H1 (cell line): ENCODE data around the gene EPHA4. TPM values are rescaled to one million over a fixed set of nuclear protein-coding genes. Genes with fewer than 3 reads are reported as not detected.

Source experiments
- CTCF ChIA-PET: fragments of 300-600 bp; sonication (Branson Sonifier 250); formaldehyde crosslinking; loops from one replicate; lab custom pipeline; 2021; ENCODE audit not compliant: partially characterized antibody; lab: Charles Lee
- POLR2A ChIA-PET: fragments of 300-600 bp; sonication (Branson Sonifier 250); formaldehyde crosslinking; loops from one replicate; lab custom pipeline; 2021; ENCODE audit warnings: inconsistent platforms; ENCODE audit not compliant: partially characterized antibody; lab: Charles Lee
- DNase-seq, 2 experiments: peaks; one replicate each; pipeline versions ENCODE4 v3.0.0 to v3.0.0-alpha.2; 2010 to 2022; ENCODE audit warnings: low spot score in 2 of 2, low read depth in 1 of 2, mixed read lengths in 1 of 2
- FAIRE-seq: peaks from 2 replicates; lab custom pipeline; 2011; peaks lifted over from hg19 to GRCh38; lab: Jason Lieb, UNC
- H2AFZ ChIP-seq: 2 replicates; pipeline ENCODE4 v1.8.1; 2012; ENCODE audit warnings: low read length, inconsistent platforms
- H2AK5ac ChIP-seq: 2 replicates; pipeline ENCODE4 v1.6.1; 2013; ENCODE audit warnings: low read depth, low read length
- H2BK120ac ChIP-seq: replicated peaks from 2 replicates; pipeline ENCODE3; 2013; ENCODE audit warnings: low read depth, low read length, inconsistent platforms
- H2BK12ac ChIP-seq: 2 replicates; pipeline ENCODE4 v1.6.1; 2013; ENCODE audit warnings: low read depth, low read length
- H2BK15ac ChIP-seq: 2 replicates; pipeline ENCODE4 v1.6.1; 2013; ENCODE audit warnings: low read length
- H2BK20ac ChIP-seq: 2 replicates; pipeline ENCODE4 v1.6.1; 2013; ENCODE audit warnings: low read length
- H2BK5ac ChIP-seq: 2 replicates; pipeline ENCODE4 v1.6.1; 2013; ENCODE audit warnings: low read depth, low read length
- H3K14ac ChIP-seq: 2 replicates; pipeline ENCODE4 v1.6.1; 2013; ENCODE audit warnings: inconsistent platforms; ENCODE audit not compliant: insufficient read length
- H3K18ac ChIP-seq: 2 replicates; pipeline ENCODE4 v1.6.1; 2013; ENCODE audit warnings: low read length; ENCODE audit errors: extremely low read depth
- H3K23ac ChIP-seq: 2 replicates; pipeline ENCODE4 v1.6.1; 2013; ENCODE audit warnings: inconsistent platforms; ENCODE audit not compliant: insufficient read length
- H3K23me2 ChIP-seq: 2 replicates; pipeline ENCODE4 v1.6.1; 2013; ENCODE audit warnings: low read depth, low read length
- H3K27ac ChIP-seq: 2 replicates; pipeline ENCODE4 v1.6.1; 2011; ENCODE audit warnings: low read depth, low read length, inconsistent platforms
- H3K27me3 ChIP-seq, 4 experiments: replicated peaks in 1 of 4; 1 replicate in 1 of 4; 2 replicates in 3 of 4; pipeline versions ENCODE4 v1.6.1 to v1.8.1; 2011 to 2013; ENCODE audit warnings: low read length in 3 of 4, mild to moderate bottlenecking in 3 of 4, inconsistent platforms in 2 of 4, mixed read lengths in 2 of 4, moderate library complexity in 1 of 4; ENCODE audit not compliant: control insufficient read depth in 3 of 4, insufficient read depth in 3 of 4; ENCODE audit errors: extremely low read depth in 1 of 4
- H3K36me3 ChIP-seq, 4 experiments: 2 replicates each; pipeline versions ENCODE4 v1.6.1 to v1.8.1; 2011 to 2013; ENCODE audit warnings: mild to moderate bottlenecking in 4 of 4, low read length in 3 of 4, moderate library complexity in 2 of 4, control low read depth in 1 of 4, inconsistent platforms in 1 of 4; ENCODE audit not compliant: insufficient read depth in 4 of 4, control insufficient read depth in 2 of 4
- H3K4ac ChIP-seq: replicated peaks from 2 replicates; pipeline ENCODE3; 2013; ENCODE audit warnings: low read length, low read depth, mixed read lengths, inconsistent platforms; ENCODE audit not compliant: insufficient read length
- H3K4me1 ChIP-seq, 4 experiments: replicated peaks in 1 of 4; 1 replicate in 1 of 4; 2 replicates in 3 of 4; pipeline versions ENCODE4 v1.6.1 to v1.8.1; 2011 to 2013; ENCODE audit warnings: low read length in 3 of 4, inconsistent platforms in 2 of 4, mixed read lengths in 1 of 4; ENCODE audit not compliant: insufficient read depth in 4 of 4, control insufficient read depth in 3 of 4
- H3K4me2 ChIP-seq, 2 experiments: 2 replicates each; pipeline versions ENCODE4 v1.6.1 to v1.8.1; 2011 to 2013; ENCODE audit warnings: low read depth in 2 of 2, low read length in 2 of 2, control low read depth in 1 of 2, inconsistent platforms in 1 of 2, mild to moderate bottlenecking in 1 of 2; ENCODE audit not compliant: insufficient read depth in 1 of 2
- H3K4me3 ChIP-seq, 4 experiments: fragments of 200-600, 300-600 bp in 1 of 4; sonication (generic), shearing (Covaris generic), sonication (Bioruptor Twin) in 1 of 4; 2 replicates each; pipeline versions ENCODE4 v1.5.1 to v1.8.1; 2011 to 2016; ENCODE audit warnings: low read length in 4 of 4, low read depth in 3 of 4, control low read depth in 2 of 4, inconsistent platforms in 2 of 4, mild to moderate bottlenecking in 2 of 4, mixed read lengths in 1 of 4, moderate library complexity in 1 of 4; ENCODE audit not compliant: insufficient read depth in 2 of 4; ENCODE audit errors: extremely low read depth in 1 of 4
- H3K56ac ChIP-seq: replicated peaks from 2 replicates; pipeline ENCODE3; 2013; ENCODE audit warnings: low read depth, mild to moderate bottlenecking, mixed read lengths, low read length, inconsistent platforms; ENCODE audit not compliant: insufficient read length
- H3K79me1 ChIP-seq: 2 replicates; pipeline ENCODE4 v1.6.1; 2013; ENCODE audit warnings: low read depth, low read length, control low read depth
- H3K79me2 ChIP-seq, 2 experiments: 2 replicates each; pipeline versions ENCODE4 v1.6.1 to v1.8.1; 2012 to 2013; ENCODE audit warnings: low read length in 2 of 2, mild to moderate bottlenecking in 2 of 2, inconsistent platforms in 1 of 2; ENCODE audit not compliant: insufficient read depth in 2 of 2, control insufficient read depth in 1 of 2
- H3K9ac ChIP-seq, 4 experiments: replicated peaks in 1 of 4; 1 replicate in 1 of 4; 2 replicates in 3 of 4; pipeline versions ENCODE4 v1.6.1 to v1.8.1; 2011 to 2013; ENCODE audit warnings: low read depth in 3 of 4, low read length in 3 of 4, control low read depth in 2 of 4, mild to moderate bottlenecking in 2 of 4, moderate library complexity in 2 of 4, inconsistent platforms in 1 of 4; ENCODE audit errors: extremely low read depth in 1 of 4
- H3K9me3 ChIP-seq, 2 experiments: 2 replicates each; pipeline versions ENCODE4 v1.6.1 to v1.8.1; 2012 to 2013; ENCODE audit warnings: mild to moderate bottlenecking in 2 of 2, moderate library complexity in 2 of 2, control low read depth in 1 of 2, inconsistent platforms in 1 of 2, low read depth in 1 of 2, low read length in 1 of 2, mixed read lengths in 1 of 2; ENCODE audit not compliant: insufficient read depth in 2 of 2
- H4K20me1 ChIP-seq, 2 experiments: replicated peaks in 1 of 2; 2 replicates each; pipeline versions ENCODE3 to v1.8.1; 2011 to 2013; ENCODE audit warnings: inconsistent platforms in 2 of 2, low read length in 2 of 2, mild to moderate bottlenecking in 1 of 2; ENCODE audit not compliant: insufficient read depth in 2 of 2, control insufficient read depth in 1 of 2
- H4K5ac ChIP-seq: 2 replicates; pipeline ENCODE4 v1.6.1; 2013; ENCODE audit warnings: low read length, low read depth, mixed read lengths, inconsistent platforms; ENCODE audit not compliant: insufficient read length
- H4K8ac ChIP-seq: 2 replicates; pipeline ENCODE4 v1.8.0; 2013; ENCODE audit warnings: mild to moderate bottlenecking, moderate library complexity, low read length, inconsistent platforms; ENCODE audit not compliant: insufficient read depth; ENCODE audit errors: extremely low read depth
- H4K91ac ChIP-seq: replicated peaks from 2 replicates; pipeline ENCODE3; 2013; ENCODE audit warnings: low read length, mixed read lengths, inconsistent platforms; ENCODE audit not compliant: insufficient read length
- HDAC2 ChIP-seq, 2 experiments: fragments of 300-600 bp in 1 of 2; sonication (generic) in 1 of 2; IDR thresholded peaks; 2 replicates each; pipeline ENCODE4 v1.6.1; 2011 to 2012; ENCODE audit warnings: low read depth in 2 of 2, low read length in 2 of 2, mild to moderate bottlenecking in 2 of 2, moderate library complexity in 2 of 2, borderline replicate concordance in 1 of 2, inconsistent platforms in 1 of 2
- KDM5A ChIP-seq: fragments of 200-600 bp; IDR thresholded peaks from 2 replicates; pipeline ENCODE4 v1.7.1; 2012; ENCODE audit warnings: mild to moderate bottlenecking, low read length, inconsistent platforms, mixed read lengths
- SAP30 ChIP-seq: fragments of 300-600 bp; sonication (generic); IDR thresholded peaks from 2 replicates; pipeline ENCODE4 v1.7.1; 2012; ENCODE audit warnings: low read length, moderate library complexity, mild to moderate bottlenecking, inconsistent platforms; ENCODE audit not compliant: insufficient read depth, insufficient replicate concordance
- SRF ChIP-seq: IDR thresholded peaks from 2 replicates; pipeline ENCODE4 v1.6.1; 2011; ENCODE audit warnings: mild to moderate bottlenecking, low read depth, low read length, moderate library complexity
- SUZ12 ChIP-seq: fragments of 200-600 bp; sonication (generic); IDR thresholded peaks from 2 replicates; pipeline ENCODE4 v1.6.1; 2012; ENCODE audit warnings: mild to moderate bottlenecking, inconsistent platforms, low read length, moderate library complexity, mixed read lengths
- TCF12 ChIP-seq: IDR thresholded peaks from 2 replicates; pipeline ENCODE4 v1.6.1; 2011; ENCODE audit warnings: low read depth, mild to moderate bottlenecking, low read length
- WGBS, 2 experiments: shearing (Covaris generic) in 1 of 2; methylation state at CpG; one replicate each; pipeline versions ENCODE4 v1.1.6 to v1.1.7; 2013 to 2015; ENCODE audit warnings: low lambda C conversion rate in 2 of 2, mixed read lengths in 2 of 2, inconsistent platforms in 1 of 2, low coverage in 1 of 2, missing lambda C conversion rate in 1 of 2; ENCODE audit not compliant: insufficient replicate concordance in 2 of 2, insufficient coverage in 1 of 2, insufficient read length in 1 of 2; ENCODE audit errors: extremely low coverage in 1 of 2, missing lambda C conversion rate in 1 of 2; 5-methylcytosine and 5-hydroxymethylcytosine counted together
- polyA plus RNA-seq, 7 experiments: library from polyadenylated mRNA; depleted of rRNA in 3 of 7; stranded (reverse) in 5 of 7; unstranded in 2 of 7; fragments of >200 nt in 5 of 7; fragments of 200-250 nt in 2 of 7; gene quantifications; 1 replicate in 5 of 7; 2 replicates in 1 of 7; 4 replicates in 1 of 7; pipeline versions ENCODE4 v1.2.1 to v1.2.3, GENCODE V29; 2011 to 2013; ENCODE audit warnings: missing spikeins in 2 of 7, mixed read lengths in 2 of 7
- total RNA-seq: library from RNA; stranded (reverse); fragmentation: NEBNext Ultra II Directional; extraction: Animal tissue kit (Norgen Biotek cat#: 25700); gene quantifications from 2 replicates; pipeline ENCODE4 v1.2.1, GENCODE V29; 2021
- TF ChIP-seq, protein P1 (sequence below): IDR thresholded peaks from 2 replicates; pipeline ENCODE4 v1.6.1; 2012; ENCODE audit warnings: inconsistent platforms

EPHA4 gene
- total and polyA plus RNA-seq, 2 of the 8 experiments (the other 6 are each of a cell fraction or from before 2014, with no cell fraction given) = 4.3 to 5.7 TPM

DNA sequence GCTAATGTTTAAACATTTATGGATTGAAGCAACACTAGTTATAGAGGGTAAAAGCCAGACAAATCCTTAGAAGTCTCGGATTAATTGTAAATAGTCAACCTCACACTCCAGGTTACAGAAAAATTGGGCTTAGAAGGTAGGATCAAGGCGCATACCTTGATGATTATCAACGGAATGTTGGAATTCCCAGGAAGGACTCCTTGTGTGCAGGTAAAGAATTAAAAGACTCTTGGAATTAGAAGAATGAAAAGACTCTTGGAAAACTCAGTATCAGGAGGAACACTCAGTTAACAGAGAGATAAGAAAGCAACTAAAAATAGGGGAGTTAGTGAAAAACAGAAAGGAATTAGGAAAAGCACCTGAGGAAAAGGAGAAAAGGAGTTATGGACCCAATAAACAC is 29.3 kb upstream of the EPHA4 start:
- no peak overlapping the region for H4K91ac ChIP-seq
- no peak overlapping the region for H3K18ac ChIP-seq
- H2AFZ ChIP-seq = no peak overlapping the region
- no peaks in the 10 kb centered on the region for H3K79me1 ChIP-seq
- no peak overlapping the region for H3K9ac ChIP-seq
- H3K27ac ChIP-seq = no peak overlapping the region
- no peak overlapping the region for H2BK20ac ChIP-seq
- no peak overlapping the region for H3K56ac ChIP-seq
- no peak overlapping the region for H2BK15ac ChIP-seq
- H3K23me2 ChIP-seq = no peaks in the 10 kb centered on the region
- no peak overlapping the region for H2AK5ac ChIP-seq
- POLR2A ChIA-PET = no interaction called here
- no peak overlapping the region for H2BK5ac ChIP-seq
- no peak overlapping the region for H3K14ac ChIP-seq
- 80% methylated on average over 3 of the region's 3 CpGs; no CpG with 5 or more reads in 1 of the 2 experiments for WGBS, 2 experiments
- H3K36me3 ChIP-seq = no peaks in the 10 kb centered on the region
- H3K27me3 ChIP-seq = no peaks in the 10 kb centered on the region
- FAIRE-seq = no peak
- no peaks in the 10 kb centered on the region for H3K9me3 ChIP-seq
- no peak overlapping the region for H3K4me3 ChIP-seq
- H3K4me1 ChIP-seq = peaks cover 0 to 5% (median under 1%) of the 10 kb centered on the region in 4 experiments; a peak in 4 of 7 replicates
- TF ChIP-seq SRF = no peak
- no peak for TF ChIP-seq KDM5A
- TF ChIP-seq TCF12 = no peak
- TF ChIP-seq SAP30 = no peak
- TF ChIP-seq HDAC2 (IDR thresholded peaks at IDR 0.05; ENCODE audit: borderline replicate concordance in 1 of 2, low read depth in 2 of 2, low read length in 2 of 2) = no peak
- TF ChIP-seq SUZ12 = no peak
- TF ChIP-seq, protein P1, sequence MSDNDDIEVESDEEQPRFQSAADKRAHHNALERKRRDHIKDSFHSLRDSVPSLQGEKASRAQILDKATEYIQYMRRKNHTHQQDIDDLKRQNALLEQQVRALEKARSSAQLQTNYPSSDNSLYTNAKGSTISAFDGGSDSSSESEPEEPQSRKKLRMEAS = no peak
- H3K4me2 ChIP-seq = no peak overlapping the region
- CTCF ChIA-PET = interaction anchor here (0.6 to 0.7 kb wide), 2 partner anchors 916 to 1257 kb away, joined by 3 read pairs; no protein-coding TSS in a partner anchor
- no peak for DNase-seq
- no peak overlapping the region for H3K23ac ChIP-seq
- H4K8ac ChIP-seq = no peak overlapping the region
- H2BK12ac ChIP-seq = no peak overlapping the region
- no peak overlapping the region for H2BK120ac ChIP-seq
- H4K5ac ChIP-seq = no peak overlapping the region
- no peaks in the 10 kb centered on the region for H4K20me1 ChIP-seq
- no peak overlapping the region for H3K4ac ChIP-seq
- no peaks in the 10 kb centered on the region for H3K79me2 ChIP-seq
